GM21717 (cell line): ENCODE results near the gene FERD3L.
"Not testable (repeated sequence)": the region's sequence is repeated elsewhere in the genome, so short reads cannot be mapped to it uniquely, and the experiment has no call there.

Source experiments
- ATAC-seq: cut with Tn5 transposase; IDR thresholded peaks from one replicate; pipeline ENCODE4 v1.9.1; 2021; ENCODE audit warnings: mild to moderate bottlenecking, moderate library complexity; ENCODE audit not compliant: unreplicated experiment

FERD3L gene

GRCh38 chr7:19144661-19145433 lies at the start of gene FERD3L:
FERD3L (minus strand) TSS chr7:19145421; CDS start chr7:19145362, 59 bp downstream.
- no peak for ATAC-seq

- not testable (repeated sequence) for ATAC-seq
Measured at GRCh38 chr7:19194417-19194816, 49.2 kb upstream of the FERD3L start.

- ATAC-seq = no peak
Measured at GRCh38 chr7:19181634-19182033, 36.4 kb upstream of the FERD3L start.

GRCh38 chr7:19178595-19178994 lies 33.4 kb upstream of the FERD3L start:
- no peak for ATAC-seq

DNA sequence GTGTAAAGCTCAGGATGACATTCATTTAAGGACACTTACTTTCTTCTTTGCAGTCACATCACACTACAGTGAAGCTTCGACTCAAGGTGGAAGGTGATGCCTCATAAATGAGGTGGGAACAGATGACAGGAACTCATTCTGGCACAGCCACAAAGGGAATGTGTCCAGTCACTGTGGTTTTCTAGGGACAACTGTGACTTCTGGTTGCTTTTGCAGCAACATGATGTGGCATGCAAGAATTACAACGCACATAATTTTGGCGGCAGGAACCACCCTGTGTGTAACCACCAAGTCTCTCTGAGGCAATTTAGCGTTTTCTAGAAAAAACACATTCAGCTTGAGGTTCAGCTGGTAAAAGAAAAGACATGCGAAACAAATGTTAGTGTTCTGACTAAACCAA lies 32.0 kb upstream of the FERD3L start:
- no peak for ATAC-seq

GRCh38 chr7:19175241-19175640 lies 30.0 kb upstream of the FERD3L start:
- no peak for ATAC-seq

GRCh38 chr7:19161671-19162070 lies 16.4 kb upstream of the FERD3L start:
- ATAC-seq = no peak

DNA sequence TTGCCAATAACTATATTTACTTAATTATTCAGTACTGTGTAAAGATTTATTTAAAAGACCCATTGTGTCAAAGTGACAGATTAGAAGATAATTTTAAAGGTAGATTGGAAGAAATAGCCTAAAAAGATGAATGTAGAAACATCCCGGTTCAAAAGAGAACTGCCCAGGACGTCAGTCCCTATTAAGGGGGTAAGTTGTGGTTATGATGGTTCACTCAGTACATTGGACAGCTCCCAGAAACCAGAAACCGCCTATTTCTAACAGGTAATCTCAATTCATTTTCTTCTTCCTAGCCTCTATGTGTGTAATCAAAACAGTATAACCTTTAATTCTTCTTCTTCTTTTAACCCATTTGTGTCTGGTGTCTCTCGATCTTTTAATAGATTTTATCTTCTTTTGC lies 1.5 kb upstream of the FERD3L start:
- no peak for ATAC-seq

DNA sequence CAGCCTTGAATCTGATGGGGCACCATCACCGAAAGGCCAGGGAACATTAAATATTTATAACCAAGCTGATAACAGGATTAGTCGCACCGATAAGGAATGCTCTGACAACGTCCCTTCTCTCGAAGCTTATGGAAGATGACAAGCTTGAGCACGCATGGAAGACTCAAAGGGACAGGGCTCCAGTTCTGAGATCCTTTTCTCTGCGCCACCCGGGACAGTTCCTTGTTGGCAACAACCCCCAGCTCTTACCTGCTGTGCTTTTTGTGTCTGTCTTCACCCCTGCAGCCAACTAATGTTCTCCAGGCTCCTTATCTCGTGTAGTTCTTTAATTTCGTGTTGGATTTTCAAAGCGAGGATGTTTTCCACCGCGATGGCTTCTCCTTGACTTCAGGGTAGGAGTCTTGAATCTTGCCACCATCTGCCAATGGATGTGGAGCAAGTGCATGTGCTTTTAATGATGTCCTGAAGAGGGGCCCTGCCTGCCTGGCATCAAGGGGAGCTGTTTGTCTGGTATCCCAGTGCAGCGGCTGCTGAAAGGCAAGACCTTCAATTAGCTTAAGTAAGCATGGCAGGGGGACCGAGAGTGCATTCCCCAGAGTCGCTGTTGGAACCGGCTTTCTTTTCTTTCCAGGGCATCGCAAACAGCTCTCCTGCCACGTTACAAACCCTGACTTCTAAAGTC lies 354 bp upstream of the FERD3L start:
- no peak for ATAC-seq

- no peak for ATAC-seq
Measured at GRCh38 chr7:19143881-19144574, 1.2 kb downstream of the FERD3L start.

GRCh38 chr7:19139706-19140327 lies 5.4 kb downstream of the FERD3L start:
- ATAC-seq = no peak

- ATAC-seq = no peak
Measured at GRCh38 chr7:19133886-19134285, 11.3 kb downstream of the FERD3L start.

DNA sequence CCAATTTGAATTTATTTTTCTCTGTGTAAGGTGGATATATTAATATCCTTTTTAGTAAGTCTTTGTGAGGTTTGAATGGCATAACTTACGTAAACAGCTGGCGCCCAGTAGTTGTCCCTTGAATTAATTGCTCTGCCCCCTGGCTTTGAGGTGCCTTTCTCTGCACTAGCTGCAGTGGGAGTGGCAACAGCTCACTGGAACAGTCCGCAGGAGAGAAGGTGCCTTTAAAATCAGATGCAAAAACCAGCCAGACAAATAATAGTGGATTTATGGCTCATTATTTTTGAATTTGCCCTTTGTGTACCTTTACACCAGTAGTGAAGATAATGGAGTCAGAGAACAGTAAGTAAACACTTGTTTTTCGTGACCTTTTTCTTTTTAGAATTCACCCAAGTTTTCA lies 11.8 kb downstream of the FERD3L start:
- ATAC-seq = no peak

GRCh38 chr7:19128856-19129255 lies 16.4 kb downstream of the FERD3L start:
- ATAC-seq = no peak

- ATAC-seq = no peak
Measured at GRCh38 chr7:19121977-19122588, 23.1 kb downstream of the FERD3L start.

DNA sequence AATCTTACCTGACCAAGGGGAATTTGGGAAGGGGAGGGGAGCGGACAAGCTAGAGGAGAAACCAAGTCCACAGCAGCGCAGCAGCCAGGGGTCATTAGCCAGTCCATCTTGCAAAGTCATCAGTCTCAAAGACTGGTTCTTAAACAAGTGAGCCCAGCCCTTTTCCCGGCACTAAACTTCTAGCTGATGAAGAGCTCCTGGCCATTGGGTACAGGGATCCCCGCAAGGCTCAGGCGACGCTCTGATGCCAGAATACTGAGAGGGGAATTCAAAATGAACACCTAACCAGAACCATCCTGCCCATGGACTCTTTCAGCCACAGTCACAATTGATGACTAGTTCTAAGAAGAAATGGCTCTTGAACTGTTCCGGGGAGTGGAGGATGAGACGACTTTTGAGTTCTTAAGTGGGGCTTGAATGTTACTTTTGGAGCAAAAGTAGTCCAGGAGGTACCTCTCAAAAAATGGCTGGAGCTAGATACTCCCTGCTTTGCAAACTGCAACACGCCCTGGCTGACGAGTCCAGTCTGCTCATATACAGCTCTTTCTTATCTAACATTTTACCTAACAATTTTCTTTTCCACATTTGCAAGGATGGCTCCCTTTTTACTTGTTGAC lies 25.2 kb downstream of the FERD3L start:
- no peak for ATAC-seq

DNA sequence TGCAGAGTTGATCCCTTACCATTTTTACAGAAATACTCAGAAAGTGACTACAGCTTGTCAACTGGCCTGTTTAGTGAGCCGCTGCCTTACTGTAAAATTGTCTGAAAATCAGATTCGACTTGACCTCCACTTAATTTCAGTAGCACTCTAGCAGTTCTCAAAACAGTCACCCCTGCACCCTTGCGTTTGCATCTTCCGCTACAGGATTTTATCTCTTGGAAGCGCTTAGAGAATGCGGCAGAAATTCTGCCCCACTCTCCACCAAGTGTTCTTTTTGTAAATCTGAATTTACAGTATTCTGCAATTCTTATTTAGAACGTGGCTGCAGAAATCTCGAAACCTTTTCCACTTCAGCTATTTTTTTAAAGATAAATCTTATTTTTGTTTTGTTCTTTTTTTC lies 25.8 kb downstream of the FERD3L start:
- ATAC-seq = no peak

DNA sequence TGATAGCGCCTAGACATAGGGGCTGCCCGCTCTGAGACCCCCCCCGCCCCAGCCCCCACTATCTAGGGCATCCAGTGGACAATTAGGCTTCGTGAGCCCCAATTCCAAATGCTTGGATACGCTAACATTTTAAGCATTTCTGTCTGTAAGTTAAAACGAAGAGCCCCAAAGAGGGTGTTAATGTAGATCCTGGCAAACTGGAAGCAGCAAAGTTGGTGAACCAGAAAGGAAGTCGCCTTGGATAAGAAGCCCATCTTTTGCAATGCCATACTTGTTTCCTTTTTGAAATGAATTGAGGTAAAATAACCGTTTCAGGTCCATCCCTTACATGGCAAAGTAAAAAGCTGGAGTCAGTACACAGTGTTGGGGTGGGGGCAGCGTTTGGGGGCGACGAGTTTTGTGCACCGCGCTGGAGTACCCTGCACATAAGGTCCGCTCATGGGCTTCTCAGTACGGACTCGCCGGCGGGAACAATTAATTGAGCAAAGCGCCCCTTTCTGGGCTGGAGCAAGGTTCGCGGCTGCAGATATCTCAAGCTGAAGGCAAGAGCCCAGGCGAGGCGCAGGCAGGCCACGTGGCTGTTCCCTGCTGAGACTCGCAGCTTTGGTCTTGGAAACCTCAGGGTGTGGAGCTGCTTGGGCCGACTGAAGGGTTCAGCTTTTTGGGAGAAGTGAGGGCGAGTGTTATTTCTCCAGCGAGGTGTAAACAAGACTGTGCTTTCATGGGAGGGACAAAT lies 26.4 kb downstream of the FERD3L start:
- ATAC-seq = no peak

DNA sequence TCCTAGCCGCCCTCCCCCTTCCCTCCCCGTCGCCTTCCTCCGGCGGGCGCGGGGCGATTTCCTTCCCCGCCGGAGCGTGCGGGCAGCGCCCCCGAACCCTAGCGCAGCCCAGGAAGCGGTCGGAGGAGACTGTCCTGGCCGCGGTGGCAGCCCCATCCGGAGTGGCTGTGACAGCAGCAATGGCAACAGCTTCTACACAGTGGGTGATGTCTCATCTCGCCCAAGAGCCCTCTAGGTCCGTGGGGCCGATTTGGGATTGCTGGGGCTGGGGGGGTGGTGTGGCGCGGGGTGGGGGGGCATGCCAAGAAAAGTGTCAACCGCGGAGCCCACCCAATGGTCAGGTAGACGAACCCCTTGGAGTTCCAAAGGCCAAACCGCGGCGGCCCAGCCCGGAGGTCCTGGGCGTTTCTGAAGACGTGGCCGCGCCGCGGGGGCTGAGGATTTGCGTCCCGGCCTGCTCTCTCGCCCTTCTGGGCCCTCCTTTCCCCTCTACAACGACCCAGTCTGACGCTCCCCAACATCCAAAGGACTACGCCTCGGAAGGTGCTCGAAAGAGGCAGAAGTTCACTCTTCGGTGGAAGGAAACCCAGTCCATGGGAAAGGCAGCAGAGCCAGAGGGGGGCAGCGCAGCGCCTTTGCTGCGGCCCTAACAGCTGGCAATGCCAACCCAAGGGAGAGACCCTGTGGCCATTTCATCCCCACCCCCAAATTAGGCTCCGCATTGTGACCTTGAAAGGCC lies 27.2 kb downstream of the FERD3L start:
- ATAC-seq = no peak
